GM19395 (cell line): ENCODE results near the gene RAC2.
"Not testable (repeated sequence)": the region's sequence is repeated elsewhere in the genome, so short reads cannot be mapped to it uniquely, and the experiment has no call there.

Experiments used
- ATAC-seq: cut with Tn5 transposase; IDR thresholded peaks from one replicate; pipeline ENCODE4 v1.9.1; 2021; ENCODE audit warnings: mild to moderate bottlenecking, moderate library complexity; ENCODE audit not compliant: unreplicated experiment

The RAC2 gene

GRCh38 chr22:37258005-37258752 lies 14.1 kb upstream of the RAC2 start:
- no peak for ATAC-seq

DNA sequence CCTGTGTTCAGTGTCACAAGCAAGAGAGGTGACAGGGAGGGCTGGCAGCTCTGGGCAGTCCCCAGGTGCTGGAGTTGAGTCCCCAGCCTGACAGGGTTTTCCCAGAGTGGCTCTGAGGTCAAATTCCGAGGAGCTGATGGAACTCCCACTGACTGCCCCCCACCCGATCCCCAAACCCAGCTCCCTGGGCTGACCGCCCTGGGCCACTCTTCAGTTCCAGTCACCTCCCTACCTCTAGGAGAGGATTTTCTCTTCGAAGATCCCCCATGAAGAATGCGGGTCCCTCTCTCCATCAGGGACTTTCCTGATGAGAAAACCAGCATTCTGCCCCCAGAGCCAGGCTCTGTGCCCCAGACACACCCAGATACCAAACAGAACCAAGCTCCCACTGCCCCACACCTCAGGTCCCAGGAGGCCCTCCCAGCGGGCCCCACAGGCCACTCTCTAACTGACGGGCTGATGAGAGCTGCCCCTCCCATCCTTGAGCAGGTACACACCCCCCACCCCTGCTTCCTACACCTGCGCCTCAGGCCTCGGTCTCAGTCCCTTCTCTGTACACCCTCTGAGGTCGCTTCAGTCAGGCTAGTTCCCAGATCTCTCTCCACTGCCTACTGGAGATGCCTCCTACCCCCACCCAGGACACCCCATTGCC lies 12.1 kb upstream of the RAC2 start:
- ATAC-seq, result no peak

- no peak for ATAC-seq
Measured at GRCh38 chr22:37255558-37256006, 11.5 kb upstream of the RAC2 start.

GRCh38 chr22:37254867-37255233 lies 10.8 kb upstream of the RAC2 start:
- ATAC-seq, result no peak

DNA sequence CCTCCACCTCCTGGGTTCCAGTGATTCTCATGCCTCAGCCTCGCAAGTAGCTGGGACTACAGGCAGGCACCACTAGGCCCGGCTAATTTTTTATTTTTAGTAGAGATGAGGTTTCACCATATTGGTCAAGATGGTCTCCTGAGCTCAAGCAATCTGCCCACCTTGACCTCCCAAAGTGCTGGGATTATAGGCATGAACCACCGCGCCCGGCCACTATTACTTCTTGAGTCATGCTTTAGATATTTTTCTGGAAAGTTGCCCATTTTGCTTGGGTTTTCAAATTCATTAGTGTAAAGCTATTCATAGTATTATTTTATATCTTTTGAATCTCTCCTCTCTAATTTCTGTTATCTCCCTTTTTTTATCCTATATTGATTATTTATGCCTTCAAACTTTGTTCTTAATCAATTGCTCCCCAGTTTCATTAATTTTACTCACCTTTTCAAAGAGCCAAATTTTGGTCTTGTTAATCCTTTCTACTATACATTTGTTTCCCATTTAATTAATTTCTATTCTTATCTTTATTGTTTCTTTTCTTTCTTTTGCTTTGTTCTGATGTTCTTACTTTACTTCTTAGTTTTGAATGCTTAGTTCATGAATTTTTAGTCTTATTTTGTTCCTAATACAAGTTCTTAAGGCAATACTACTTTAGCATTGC lies 10.3 kb upstream of the RAC2 start:
- no peak for ATAC-seq

GRCh38 chr22:37253126-37253660 lies 9.1 kb upstream of the RAC2 start:
- ATAC-seq, result no peak

- not testable (repeated sequence) for ATAC-seq
Measured at GRCh38 chr22:37251836-37252235, 7.8 kb upstream of the RAC2 start.

DNA sequence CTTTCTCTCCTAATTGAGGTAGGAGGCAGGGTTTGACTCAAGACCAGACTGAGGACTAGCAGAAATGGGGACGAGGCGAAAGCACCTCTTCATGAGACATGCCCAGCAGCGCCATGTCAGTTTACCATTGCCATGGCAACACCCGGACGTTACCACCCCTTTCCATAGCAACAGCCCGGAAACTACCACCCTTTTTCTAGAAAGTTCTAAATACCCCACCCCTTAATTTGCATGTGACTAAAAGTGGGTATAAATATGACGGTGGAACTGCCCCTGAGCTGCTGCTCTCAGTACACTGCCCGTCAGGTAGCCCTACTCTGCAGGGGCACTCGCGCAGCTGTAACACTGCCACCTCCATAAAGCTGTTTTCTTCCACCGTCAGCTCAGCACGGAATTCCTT lies 5.9 kb upstream of the RAC2 start:
- ATAC-seq, result no peak

- no peak for ATAC-seq
Measured at GRCh38 chr22:37248251-37248650, 4.2 kb upstream of the RAC2 start.

GRCh38 chr22:37245740-37246139 lies 1.7 kb upstream of the RAC2 start:
- ATAC-seq, result no peak

GRCh38 chr22:37244922-37245722 lies 1.1 kb upstream of the RAC2 start:
- peak; percentile 28 for ATAC-seq

GRCh38 chr22:37243402-37244113 lies 511 bp downstream of the RAC2 start:
- peak; percentile 7 for ATAC-seq

DNA sequence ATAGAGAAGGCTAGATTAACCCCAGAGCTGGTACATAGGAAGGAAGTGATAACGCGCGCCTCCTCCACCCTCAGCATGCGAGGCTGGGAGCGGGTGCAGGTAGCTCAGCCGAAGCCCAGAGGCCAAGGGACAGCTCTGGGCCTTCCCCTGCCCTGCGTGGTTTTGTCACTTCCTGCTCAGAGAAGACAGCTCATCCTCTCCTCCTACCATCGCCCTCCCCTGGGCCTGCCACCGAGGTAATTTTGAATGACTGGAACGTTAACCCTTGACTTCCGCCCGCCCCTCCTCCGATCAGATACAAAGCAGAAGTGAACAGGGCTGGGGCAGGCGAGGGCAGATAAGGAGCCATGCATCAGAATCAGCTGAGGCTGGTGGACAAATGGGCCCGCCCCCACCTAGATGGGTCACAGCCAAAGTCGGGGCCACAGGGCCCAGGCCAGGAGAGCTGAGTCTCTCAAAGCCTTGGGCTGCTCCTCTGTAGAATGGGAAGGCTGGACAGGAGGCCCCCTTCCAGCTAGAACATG lies 1.6 kb downstream of the RAC2 start:
- peak; percentile 61 for ATAC-seq

DNA sequence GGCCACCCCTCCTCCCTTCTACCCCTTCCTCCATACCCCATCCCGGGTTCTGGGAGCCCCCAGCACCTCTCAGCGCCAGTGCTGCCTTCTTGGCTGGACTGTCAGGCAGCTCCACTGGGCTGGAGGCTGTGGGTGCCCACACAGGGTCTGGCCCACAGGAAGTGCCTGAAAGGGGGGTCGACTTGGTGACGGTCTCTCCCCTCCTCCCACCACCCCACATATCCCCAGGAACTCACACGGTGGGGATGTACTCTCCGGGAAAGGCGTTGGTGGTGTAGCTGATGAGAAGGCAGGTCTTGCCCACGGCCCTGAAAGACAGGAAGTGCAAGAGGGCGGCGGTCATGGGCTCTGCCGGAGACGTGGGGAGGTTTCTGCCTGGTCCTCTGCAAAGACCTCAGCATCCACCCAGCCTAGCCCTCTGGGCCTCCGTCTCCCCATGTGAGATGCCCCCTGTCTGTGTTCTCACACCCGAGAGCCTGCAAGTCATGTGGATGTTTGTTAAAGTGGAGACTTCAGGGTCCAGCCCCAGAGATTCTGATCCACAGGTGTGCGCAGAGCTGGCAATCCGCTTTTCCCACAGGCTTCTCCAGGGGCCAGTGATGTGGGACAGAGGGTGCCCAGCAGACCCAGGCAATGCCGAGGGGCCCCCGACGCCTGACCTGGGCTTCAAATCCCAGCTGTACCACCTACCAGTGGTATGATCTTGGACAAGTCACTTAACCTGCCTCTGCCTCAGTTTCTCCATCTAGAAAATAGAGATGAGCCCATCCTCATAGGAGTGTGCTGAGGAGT lies 2.5 kb downstream of the RAC2 start:
- ATAC-seq, result no peak

DNA sequence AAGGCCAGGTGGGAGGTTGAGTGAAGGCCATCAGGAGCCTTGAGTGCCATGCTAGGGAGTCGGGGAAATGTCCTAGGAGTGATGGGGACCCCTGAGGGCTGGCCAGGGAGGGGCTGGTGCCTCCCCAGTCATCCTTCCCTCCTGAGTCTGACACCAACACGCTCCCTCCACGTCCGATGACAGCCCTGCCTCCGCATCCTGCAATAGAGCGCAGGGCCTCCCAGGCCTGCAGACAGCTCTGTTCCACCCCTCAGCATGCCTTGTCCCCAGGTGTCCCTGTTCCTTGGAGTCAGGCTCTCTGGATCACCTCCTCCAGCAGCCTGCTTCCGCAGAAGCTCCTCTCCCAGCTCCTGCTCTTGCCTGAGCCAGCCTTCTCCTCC lies 3.1 kb downstream of the RAC2 start:
- ATAC-seq, result no peak

- ATAC-seq, result no peak
Measured at GRCh38 chr22:37240240-37240940, 3.7 kb downstream of the RAC2 start.

GRCh38 chr22:37239336-37240239 lies 4.5 kb downstream of the RAC2 start:
- ATAC-seq, result no peak
